DND-41 (cell line): ENCODE measurements around the gene ZGPAT.

ENCODE experiments used
- ATAC-seq: fragments of 200-7000 bp; cut with Tn5 transposase; 3 replicates; pipeline ENCODE4 v1.9.1; 2021; ENCODE audit warnings: low read depth; ENCODE audit not compliant: insufficient read depth
- DNase-seq: peaks from one replicate; pipeline ENCODE4 v3.0.0-alpha.2; 2020
- H2AFZ ChIP-seq: 2 replicates; pipeline ENCODE4 v1.6.0; 2012; ENCODE audit warnings: low read depth, low read length
- H3K27ac ChIP-seq: 2 replicates; pipeline ENCODE4 v1.5.1; 2012; ENCODE audit warnings: low read length, inconsistent platforms
- H3K27me3 ChIP-seq: fragments of 200-600 bp; sonication (generic); 2 replicates; pipeline ENCODE4 v1.6.0; 2012; ENCODE audit warnings: low read length, mild to moderate bottlenecking, inconsistent platforms; ENCODE audit not compliant: insufficient read depth, poor library complexity
- H3K36me3 ChIP-seq: 2 replicates; pipeline ENCODE4 v1.5.1; 2012; ENCODE audit warnings: low read length, inconsistent platforms; ENCODE audit not compliant: insufficient read depth
- H3K4me1 ChIP-seq: 2 replicates; pipeline ENCODE4 v1.5.1; 2012; ENCODE audit warnings: mild to moderate bottlenecking, low read length; ENCODE audit not compliant: insufficient read depth
- H3K4me2 ChIP-seq: 2 replicates; pipeline ENCODE4 v1.6.0; 2012; ENCODE audit warnings: mild to moderate bottlenecking, moderate library complexity, low read length, inconsistent platforms; ENCODE audit not compliant: insufficient read depth
- H3K4me3 ChIP-seq, 2 experiments: fragments of 200-600 bp in 1 of 2; shearing (Covaris generic) in 1 of 2; 2 replicates each; pipeline ENCODE4 v1.5.1; 2012 to 2016; ENCODE audit warnings: inconsistent platforms in 2 of 2, low read length in 2 of 2, mild to moderate bottlenecking in 2 of 2, low read depth in 1 of 2, moderate library complexity in 1 of 2
- H3K79me2 ChIP-seq: 2 replicates; pipeline ENCODE4 v1.6.0; 2012; ENCODE audit warnings: low read length, inconsistent platforms; ENCODE audit not compliant: insufficient read depth
- H3K9ac ChIP-seq: 2 replicates; pipeline ENCODE4 v1.6.0; 2012; ENCODE audit warnings: low read depth, mild to moderate bottlenecking, inconsistent platforms, low read length, moderate library complexity
- H3K9me3 ChIP-seq: 2 replicates; pipeline ENCODE4 v1.5.1; 2012; ENCODE audit warnings: low read length, moderate library complexity, mild to moderate bottlenecking, inconsistent platforms; ENCODE audit not compliant: insufficient read depth, severe bottlenecking
- H4K20me1 ChIP-seq: 2 replicates; pipeline ENCODE4 v1.6.0; 2012; ENCODE audit warnings: low read length; ENCODE audit not compliant: insufficient read depth
- EZH2 ChIP-seq: IDR thresholded peaks from 3 replicates; pipeline ENCODE4 v1.6.1; 2012; ENCODE audit warnings: borderline replicate concordance, low read depth, mild to moderate bottlenecking, moderate library complexity, low read length, inconsistent platforms; ENCODE audit not compliant: severe bottlenecking
- TF ChIP-seq, protein P1 (sequence below): IDR thresholded peaks from 2 replicates; pipeline ENCODE4 v1.5.1; 2012; ENCODE audit warnings: borderline replicate concordance, low read length, moderate library complexity, mild to moderate bottlenecking; ENCODE audit not compliant: poor library complexity, severe bottlenecking; ENCODE audit errors: extremely low read depth

Gene ZGPAT

DNA sequence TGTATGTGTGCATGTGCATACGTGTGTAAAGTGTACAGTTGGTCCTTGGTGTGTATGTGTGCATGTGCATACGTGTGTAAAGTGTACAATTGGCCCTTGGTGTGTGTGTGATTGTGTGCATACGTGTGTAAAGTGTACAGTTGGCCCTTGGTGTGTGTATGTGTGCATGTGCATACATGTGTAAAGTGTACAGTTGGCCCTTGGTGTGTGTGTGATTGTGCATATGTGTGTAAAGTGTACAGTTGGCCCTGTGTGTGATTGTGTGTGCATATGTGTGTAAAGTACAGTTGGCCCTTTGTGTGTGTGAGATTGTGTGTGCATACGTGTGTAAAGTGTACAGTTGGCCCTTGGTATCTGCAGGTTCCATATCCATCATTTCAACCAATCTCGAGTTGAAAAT is 23.6 kb downstream of the ZGPAT start:
- no peak for ATAC-seq
- Histone ChIP-seq H3K9ac (peak overlapping the region; percentile 28), H4K20me1 (peaks cover 51% of the 10 kb centered on the region), H3K79me2 (peaks cover 66% of the 10 kb centered on the region), H3K9me3 (no peaks in the 10 kb centered on the region), H2AFZ (no peak overlapping the region), H3K27me3 (no peaks in the 10 kb centered on the region), H3K36me3 (peaks cover 78% of the 10 kb centered on the region), H3K4me3 (peak overlapping the region in 1 of 2 experiments; percentile 1; a peak in 1 of 4 replicates), H3K4me1 (peaks cover 53% of the 10 kb centered on the region), H3K4me2 (peak overlapping the region; percentile 46), H3K27ac (peak overlapping the region; percentile 84)
- no peak for TF ChIP-seq EZH2
- TF ChIP-seq, protein P1, sequence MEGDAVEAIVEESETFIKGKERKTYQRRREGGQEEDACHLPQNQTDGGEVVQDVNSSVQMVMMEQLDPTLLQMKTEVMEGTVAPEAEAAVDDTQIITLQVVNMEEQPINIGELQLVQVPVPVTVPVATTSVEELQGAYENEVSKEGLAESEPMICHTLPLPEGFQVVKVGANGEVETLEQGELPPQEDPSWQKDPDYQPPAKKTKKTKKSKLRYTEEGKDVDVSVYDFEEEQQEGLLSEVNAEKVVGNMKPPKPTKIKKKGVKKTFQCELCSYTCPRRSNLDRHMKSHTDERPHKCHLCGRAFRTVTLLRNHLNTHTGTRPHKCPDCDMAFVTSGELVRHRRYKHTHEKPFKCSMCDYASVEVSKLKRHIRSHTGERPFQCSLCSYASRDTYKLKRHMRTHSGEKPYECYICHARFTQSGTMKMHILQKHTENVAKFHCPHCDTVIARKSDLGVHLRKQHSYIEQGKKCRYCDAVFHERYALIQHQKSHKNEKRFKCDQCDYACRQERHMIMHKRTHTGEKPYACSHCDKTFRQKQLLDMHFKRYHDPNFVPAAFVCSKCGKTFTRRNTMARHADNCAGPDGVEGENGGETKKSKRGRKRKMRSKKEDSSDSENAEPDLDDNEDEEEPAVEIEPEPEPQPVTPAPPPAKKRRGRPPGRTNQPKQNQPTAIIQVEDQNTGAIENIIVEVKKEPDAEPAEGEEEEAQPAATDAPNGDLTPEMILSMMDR = no peak
- DNase-seq = no peak

DNA sequence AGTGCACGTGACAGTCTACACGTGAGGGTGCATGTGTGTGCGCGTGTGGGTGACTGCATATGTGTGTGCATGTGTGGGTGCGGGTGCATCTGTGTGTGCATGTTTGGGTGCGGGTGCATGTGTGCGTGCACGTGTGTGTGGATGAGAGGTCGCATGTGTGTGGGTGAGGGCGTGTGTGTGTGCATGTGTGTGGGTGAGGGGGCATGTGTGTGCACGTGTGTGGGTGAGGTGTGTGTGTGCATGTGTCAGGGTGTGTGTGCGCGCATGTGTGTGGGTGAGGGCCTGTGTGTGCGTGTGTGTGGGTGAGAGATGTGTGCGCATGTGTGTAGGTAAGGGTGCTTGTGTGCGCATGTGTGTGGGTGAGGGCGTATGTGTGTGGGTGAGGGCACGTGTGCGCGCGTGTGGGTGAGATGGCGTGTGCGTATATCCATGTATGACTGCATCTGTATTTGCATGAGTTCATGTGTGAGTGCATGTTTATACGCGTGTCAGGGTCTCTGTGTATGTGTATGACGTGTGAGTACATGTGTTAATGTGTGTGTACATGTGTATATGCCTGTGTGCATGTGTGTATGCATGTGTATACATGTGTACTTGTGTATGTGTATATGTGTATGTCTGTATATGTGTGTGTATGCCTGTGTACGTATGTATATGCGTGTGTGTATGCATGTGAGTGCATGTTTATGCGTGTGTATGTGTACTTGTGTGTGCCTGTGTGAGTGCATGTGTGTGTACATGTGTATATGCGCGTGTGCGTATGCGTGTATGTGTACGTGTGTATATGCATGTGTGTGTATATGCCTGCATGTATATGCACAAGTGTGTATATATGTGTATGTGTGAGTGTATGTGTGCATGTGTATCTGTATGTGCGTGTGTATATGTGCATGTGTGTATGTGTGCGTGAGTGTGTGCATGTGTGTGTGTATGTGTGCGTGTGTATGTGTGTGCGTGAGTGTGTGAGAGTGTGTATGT is 24.6 kb downstream of the ZGPAT start:
- DNase-seq = no peak
- no peak overlapping the region for H2AFZ ChIP-seq
- no peak overlapping the region for H3K4me2 ChIP-seq
- peaks cover 43% of the 10 kb centered on the region for H3K4me1 ChIP-seq
- H3K79me2 ChIP-seq = peaks cover 56% of the 10 kb centered on the region
- H3K27ac ChIP-seq = no peak overlapping the region
- H4K20me1 ChIP-seq = peaks cover 51% of the 10 kb centered on the region
- TF ChIP-seq, protein P1 = no peak
- no peak for TF ChIP-seq EZH2
- peaks cover 82% of the 10 kb centered on the region for H3K36me3 ChIP-seq
- H3K4me3 ChIP-seq = no peak overlapping the region
- no peaks in the 10 kb centered on the region for H3K27me3 ChIP-seq
- ATAC-seq = no peak
- no peak overlapping the region for H3K9ac ChIP-seq
- no peaks in the 10 kb centered on the region for H3K9me3 ChIP-seq

DNA sequence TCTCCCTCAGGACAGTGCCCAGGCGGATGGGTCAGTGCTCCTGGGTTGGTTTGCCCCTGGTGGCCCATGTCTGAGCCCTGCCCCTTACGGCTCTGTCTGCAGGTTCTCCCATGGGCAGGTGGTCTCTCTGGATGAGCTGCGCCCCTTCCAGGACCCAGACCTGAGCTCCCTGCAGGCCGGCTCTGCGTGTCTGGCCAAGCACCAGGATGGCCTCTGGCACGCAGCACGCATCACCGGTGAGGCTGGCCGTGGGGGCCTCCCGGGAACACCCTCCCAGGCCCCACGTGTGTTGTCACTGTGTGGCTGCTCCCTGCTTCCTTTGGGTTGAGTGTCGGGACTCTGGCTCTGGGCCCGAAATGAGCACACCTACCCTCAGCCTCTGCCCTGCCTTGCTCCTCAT is 25.3 kb downstream of the ZGPAT start:
- peaks cover 36% of the 10 kb centered on the region for H3K4me1 ChIP-seq
- H3K79me2 ChIP-seq = peaks cover 49% of the 10 kb centered on the region
- H3K27me3 ChIP-seq = no peaks in the 10 kb centered on the region
- DNase-seq (no peak), ATAC-seq (no peak)
- H3K4me3 ChIP-seq = no peak overlapping the region
- H3K9ac ChIP-seq = no peak overlapping the region
- H2AFZ ChIP-seq = no peak overlapping the region
- H3K27ac ChIP-seq = no peak overlapping the region; the same call in 1 of the 2 replicates
- no peak for TF ChIP-seq EZH2
- TF ChIP-seq, protein P1 = no peak
- H3K9me3 ChIP-seq = no peaks in the 10 kb centered on the region
- peaks cover 85% of the 10 kb centered on the region for H3K36me3 ChIP-seq
- H4K20me1 ChIP-seq = peaks cover 52% of the 10 kb centered on the region
- no peak overlapping the region for H3K4me2 ChIP-seq
